ENCODE results near the gene RTN4RL1. TPM values are rescaled to one million over a fixed set of nuclear protein-coding genes. Genes with fewer than 3 reads are reported as not detected.

The RTN4RL1 gene
- total and polyA plus RNA-seq, 2 of the 4 experiments (the other 2 are of a cell fraction), result under 0.01 to 0.03 TPM

- dilution Hi-C loops (cut with HindIII; ENCODE audit: low sequenced_read_pairs, unreplicated experiment), result no loop called here
- WGBS, 2 experiments (ENCODE audit: extremely low coverage in 2 of 2, insufficient read length in 1 of 2), result 0% methylated on average over 1 of the region's 11 CpGs; no CpG with 5 or more reads in 1 of the 2 experiments
- no peak for TF ChIP-seq MAFK (IDR thresholded peaks at IDR 0.05; ENCODE audit: low read depth, low read length)
- no peak for TF ChIP-seq RFX5 (IDR thresholded peaks at IDR 0.05; ENCODE audit: low read depth, low read length)
- no peak for TF ChIP-seq CHD1 (IDR thresholded peaks at IDR 0.05; ENCODE audit: low read depth, low read length)
- no peak for TF ChIP-seq CTCF (conservative IDR thresholded peaks at IDR 0.05; ENCODE audit: low read depth, low read length)
- TF ChIP-seq MAZ (IDR thresholded peaks at IDR 0.05; ENCODE audit: borderline replicate concordance, low read depth, low read length), result no peak
- TF ChIP-seq, protein P1, sequence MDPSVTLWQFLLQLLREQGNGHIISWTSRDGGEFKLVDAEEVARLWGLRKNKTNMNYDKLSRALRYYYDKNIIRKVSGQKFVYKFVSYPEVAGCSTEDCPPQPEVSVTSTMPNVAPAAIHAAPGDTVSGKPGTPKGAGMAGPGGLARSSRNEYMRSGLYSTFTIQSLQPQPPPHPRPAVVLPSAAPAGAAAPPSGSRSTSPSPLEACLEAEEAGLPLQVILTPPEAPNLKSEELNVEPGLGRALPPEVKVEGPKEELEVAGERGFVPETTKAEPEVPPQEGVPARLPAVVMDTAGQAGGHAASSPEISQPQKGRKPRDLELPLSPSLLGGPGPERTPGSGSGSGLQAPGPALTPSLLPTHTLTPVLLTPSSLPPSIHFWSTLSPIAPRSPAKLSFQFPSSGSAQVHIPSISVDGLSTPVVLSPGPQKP (IDR thresholded peaks at IDR 0.05; ENCODE audit: borderline replicate concordance, low read depth, low read length), result no peak
- no peak for TF ChIP-seq RCOR1 (IDR thresholded peaks at IDR 0.05; ENCODE audit: insufficient replicate concordance, low read length)
- no peak for TF ChIP-seq POLR2A (IDR thresholded peaks at IDR 0.05; ENCODE audit: low read depth, low read length)
- no peak for TF ChIP-seq BHLHE40 (IDR thresholded peaks at IDR 0.05; ENCODE audit: low read depth, low read length)
- no peak for TF ChIP-seq RAD21 (IDR thresholded peaks at IDR 0.05; ENCODE audit: low read length)
- TF ChIP-seq CEBPB (IDR thresholded peaks at IDR 0.05; ENCODE audit: low read depth, low read length), result no peak
- TF ChIP-seq USF2 (IDR thresholded peaks at IDR 0.05; ENCODE audit: low read depth, low read length), result no peak
- no peak for TF ChIP-seq SMC3 (IDR thresholded peaks at IDR 0.05; ENCODE audit: low read depth, low read length)
- TF ChIP-seq FOS (IDR thresholded peaks at IDR 0.05; ENCODE audit: low read depth, low read length), result no peak
- no peak for TF ChIP-seq MXI1 (IDR thresholded peaks at IDR 0.05; ENCODE audit: borderline replicate concordance, low read depth, low read length)
Observed at GRCh38 chr17:2027528-2028233, 2.5 kb upstream of the RTN4RL1 start.

More at GRCh38 chr17:2027528-2028233, 2.5 kb upstream of the RTN4RL1 start:
- Histone ChIP-seq H3K56ac (ENCODE audit: extremely low read depth, insufficient read depth, low read length) (no peak overlapping the region), H4K5ac (ENCODE audit: low read depth, low read length) (no peak overlapping the region), H3K27me3 (ENCODE audit: control insufficient read depth, insufficient read depth, low read length) (peaks cover 39% of the 10 kb centered on the region), H4K91ac (ENCODE audit: insufficient read depth, low read depth, low read length) (no peak overlapping the region), H3K4ac (ENCODE audit: low read depth, low read length) (no peak overlapping the region), H3K4me3 (ENCODE audit: insufficient read depth, low read depth, low read length) (no peak overlapping the region), H3K27ac (ENCODE audit: insufficient read depth, low read length) (no peak overlapping the region), H2AK5ac (ENCODE audit: low read depth, low read length) (no peak overlapping the region), H2BK20ac (ENCODE audit: low read depth, low read length) (no peak overlapping the region), H3K4me2 (ENCODE audit: low read depth, low read length) (no peak overlapping the region), H2AFZ (replicated peaks; ENCODE audit: low read length, poor library complexity) (peak overlapping the region; percentile 48), H3K23ac (ENCODE audit: low read depth, low read length) (no peak overlapping the region), H3K79me1 (ENCODE audit: low read depth in 1 of 2, low read length in 2 of 2) (peaks cover 12 to 25% of the 10 kb centered on the region in 2 experiments), H3K9me1 (ENCODE audit: insufficient read depth, low read length) (peaks cover 10% of the 10 kb centered on the region; the same call in 1 of the 2 replicates), H4K8ac (ENCODE audit: low read depth in 2 of 2, low read length in 2 of 2) (no peak overlapping the region), H3K36me3 (ENCODE audit: control insufficient read depth, insufficient read depth, low read length) (no peaks in the 10 kb centered on the region), H3K9me3 (ENCODE audit: control insufficient read depth, insufficient read depth, low read length) (no peaks in the 10 kb centered on the region), H3K14ac (replicated peaks; ENCODE audit: low read depth, low read length) (no peak overlapping the region), H2AK9ac (replicated peaks; ENCODE audit: low read depth, low read length, poor library complexity) (peak overlapping the region; percentile 65), H4K20me1 (ENCODE audit: insufficient read depth, low read length) (peaks cover 3% of the 10 kb centered on the region; the same call in 1 of the 2 replicates), H2BK120ac (ENCODE audit: low read depth, low read length) (no peak overlapping the region), H3K18ac (ENCODE audit: low read depth, low read length) (no peak overlapping the region), H3K4me1 (ENCODE audit: control insufficient read depth, insufficient read depth, low read length) (peaks cover 5% of the 10 kb centered on the region), H3K9ac (ENCODE audit: low read depth, low read length) (no peak overlapping the region), H2BK5ac (ENCODE audit: low read depth, low read length, poor library complexity, severe bottlenecking) (no peak overlapping the region), H2BK15ac (ENCODE audit: low read depth, low read length) (no peak overlapping the region)
- BruUV-seq (replicated peaks), result no TSS peak
- ATAC-seq (ENCODE audit: low read depth) (no peak), DNase-seq (no peak)
- in situ Hi-C loops (cut with MboI; ENCODE audit: low sequenced_read_pairs) (loop anchor here (5.0 to 25.0 kb wide), 2 partner anchors 115 to 315 kb away; partner anchors contain the start of genes TLCD2 and WDR81), intact Hi-C loops (cut with micrococcal nuclease) (no loop called here)
- POLR2A ChIA-PET (ENCODE audit: unreplicated experiment), result no interaction called here
- CTCF ChIA-PET, result interaction anchor here (1.3 kb wide), 1 partner anchor 119 kb away, joined by 5 read pairs; no protein-coding TSS in a partner anchor
